OCI-LY7 (cell line): Measurements from ENCODE around the gene ADNP2.

Experiments
- EZH2phosphoT487 ChIP-seq: fragments of 200-600 bp; sonication (generic); IDR thresholded peaks from 2 replicates; pipeline ENCODE4 v1.6.1; 2018; ENCODE audit warnings: low read depth, borderline replicate concordance, mild to moderate bottlenecking, mixed run types, antibody characterized with exemption, low read length, moderate library complexity, mixed read lengths
- TF ChIP-seq, protein P1 (sequence below): fragments of 200-600 bp; sonication (generic); conservative IDR thresholded peaks from 2 replicates; pipeline ENCODE4 v1.5.1; 2014; ENCODE audit warnings: mild to moderate bottlenecking, antibody characterized with exemption, low read length, moderate library complexity, mixed read lengths

DNA sequence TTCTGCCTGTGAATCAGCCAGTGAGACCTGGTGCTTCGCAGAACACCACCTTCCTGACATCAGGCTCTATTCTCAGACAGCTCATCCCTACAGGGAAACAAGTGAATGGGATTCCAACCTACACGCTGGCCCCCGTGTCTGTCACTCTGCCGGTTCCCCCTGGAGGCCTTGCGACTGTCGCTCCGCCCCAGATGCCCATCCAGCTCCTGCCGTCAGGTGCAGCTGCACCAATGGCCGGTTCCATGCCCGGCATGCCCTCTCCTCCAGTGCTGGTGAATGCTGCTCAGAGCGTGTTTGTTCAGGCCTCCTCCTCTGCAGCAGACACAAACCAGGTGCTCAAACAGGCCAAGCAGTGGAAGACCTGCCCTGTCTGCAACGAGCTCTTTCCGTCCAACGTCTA lies 28.1 kb downstream of the ADNP2 start:
- TF ChIP-seq, protein P1, sequence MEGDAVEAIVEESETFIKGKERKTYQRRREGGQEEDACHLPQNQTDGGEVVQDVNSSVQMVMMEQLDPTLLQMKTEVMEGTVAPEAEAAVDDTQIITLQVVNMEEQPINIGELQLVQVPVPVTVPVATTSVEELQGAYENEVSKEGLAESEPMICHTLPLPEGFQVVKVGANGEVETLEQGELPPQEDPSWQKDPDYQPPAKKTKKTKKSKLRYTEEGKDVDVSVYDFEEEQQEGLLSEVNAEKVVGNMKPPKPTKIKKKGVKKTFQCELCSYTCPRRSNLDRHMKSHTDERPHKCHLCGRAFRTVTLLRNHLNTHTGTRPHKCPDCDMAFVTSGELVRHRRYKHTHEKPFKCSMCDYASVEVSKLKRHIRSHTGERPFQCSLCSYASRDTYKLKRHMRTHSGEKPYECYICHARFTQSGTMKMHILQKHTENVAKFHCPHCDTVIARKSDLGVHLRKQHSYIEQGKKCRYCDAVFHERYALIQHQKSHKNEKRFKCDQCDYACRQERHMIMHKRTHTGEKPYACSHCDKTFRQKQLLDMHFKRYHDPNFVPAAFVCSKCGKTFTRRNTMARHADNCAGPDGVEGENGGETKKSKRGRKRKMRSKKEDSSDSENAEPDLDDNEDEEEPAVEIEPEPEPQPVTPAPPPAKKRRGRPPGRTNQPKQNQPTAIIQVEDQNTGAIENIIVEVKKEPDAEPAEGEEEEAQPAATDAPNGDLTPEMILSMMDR = no peak
- no peak for TF ChIP-seq EZH2phosphoT487
